ENCODE data around the gene ENO1. TPM values are rescaled to one million over a fixed set of nuclear protein-coding genes. Genes with fewer than 3 reads are reported as not detected.
"Not testable (repeated sequence)": the region's sequence is repeated elsewhere in the genome, so short reads cannot be mapped to it uniquely, and the experiment has no call there.

The ENO1 gene
- 842 TPM for total RNA-seq (ENCODE audit: insufficient read depth, low replicate concordance)

- DNase-seq (ENCODE audit: low spot score) = no peak
These were observed at the start of gene ENO1 for GRCh38 chr1:8878448-8878697. Gene ENO1 (minus strand): TSS chr1:8878686. CDS start chr1:8874908, 3,778 bp downstream.

GRCh38 chr1:8926707-8927694 is 48.5 kb upstream of the ENO1 start:
- no peak for DNase-seq (ENCODE audit: low spot score)

DNA sequence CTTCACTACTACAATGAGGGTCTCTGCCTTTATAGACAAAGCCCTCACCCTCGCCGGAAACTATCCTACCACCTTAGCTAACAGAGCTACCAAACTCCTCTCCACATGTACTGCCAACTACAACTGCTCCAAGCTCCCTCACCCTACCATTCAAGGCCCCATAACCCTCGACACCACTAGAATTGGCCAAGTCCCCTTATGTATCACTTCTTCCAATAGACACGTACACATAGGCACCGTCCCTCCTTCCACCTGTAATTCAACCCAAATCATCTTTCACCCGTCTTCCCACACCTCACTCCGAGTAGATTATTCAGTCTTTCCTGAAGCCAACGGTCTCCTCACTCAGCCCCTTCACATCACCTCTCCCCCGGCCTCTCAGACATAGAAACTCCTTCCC is 47.5 kb upstream of the ENO1 start:
- DNase-seq (ENCODE audit: low spot score) = no peak

DNA sequence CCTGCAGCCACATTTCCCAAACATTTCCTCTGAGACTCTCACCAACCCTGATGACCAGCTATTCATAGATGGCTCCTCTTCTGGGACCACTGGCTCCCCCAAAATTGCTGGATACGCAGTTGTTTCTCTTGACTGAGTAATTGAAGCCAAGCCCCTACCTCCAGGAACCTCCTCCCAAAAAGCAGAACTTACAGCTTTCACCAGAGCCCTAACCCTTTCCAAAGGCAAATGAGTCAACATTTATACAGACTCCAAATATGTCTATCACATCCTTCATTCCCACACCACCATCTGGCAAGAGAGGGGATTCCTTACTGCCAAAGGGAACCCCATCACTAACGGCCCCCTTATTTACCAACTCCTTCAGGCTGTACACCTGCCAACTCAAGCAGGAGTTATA is 46.9 kb upstream of the ENO1 start:
- DNase-seq (ENCODE audit: low spot score) = no peak

DNA sequence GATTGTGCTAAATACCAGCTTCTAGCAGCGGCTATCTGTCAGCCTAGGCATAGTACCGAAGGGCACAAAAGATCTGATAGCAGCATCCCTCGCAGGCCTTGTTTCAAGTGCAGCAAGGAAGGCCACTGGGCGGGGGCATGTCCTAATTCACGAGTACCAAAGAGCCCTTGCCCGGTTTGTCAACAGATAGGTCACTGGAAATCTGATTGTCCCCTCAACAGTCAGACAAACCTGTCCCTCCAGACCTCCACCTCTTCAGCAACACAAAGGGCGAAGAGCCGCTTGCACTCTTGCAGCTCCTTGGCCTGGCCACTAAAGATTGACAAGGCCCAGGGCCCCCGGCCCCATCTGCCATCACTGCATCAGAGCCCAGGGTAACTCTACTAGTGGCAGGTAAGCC is 44.5 kb upstream of the ENO1 start:
- DNase-seq (ENCODE audit: low spot score) = no peak

DNA sequence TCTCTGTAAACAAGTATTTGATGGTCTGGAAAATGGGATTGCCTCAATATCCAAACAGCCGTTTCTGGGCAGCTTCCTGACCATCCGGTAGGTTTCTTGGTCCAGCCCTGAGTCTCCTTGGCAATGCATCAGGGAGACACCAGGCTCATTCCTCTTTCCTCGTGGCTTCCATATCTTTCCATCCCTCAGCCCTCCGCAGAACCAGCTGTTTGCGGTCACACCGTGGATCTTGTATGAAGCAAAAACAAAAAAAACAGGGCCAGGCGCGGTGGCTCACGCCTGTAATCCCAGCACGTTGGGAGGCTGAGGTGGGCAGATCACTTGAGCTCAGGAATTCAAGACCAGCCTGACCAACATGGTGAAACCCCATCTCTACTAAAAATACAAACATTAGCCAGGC is 39.0 kb upstream of the ENO1 start:
- DNase-seq (ENCODE audit: low spot score) = not testable (repeated sequence)

DNA sequence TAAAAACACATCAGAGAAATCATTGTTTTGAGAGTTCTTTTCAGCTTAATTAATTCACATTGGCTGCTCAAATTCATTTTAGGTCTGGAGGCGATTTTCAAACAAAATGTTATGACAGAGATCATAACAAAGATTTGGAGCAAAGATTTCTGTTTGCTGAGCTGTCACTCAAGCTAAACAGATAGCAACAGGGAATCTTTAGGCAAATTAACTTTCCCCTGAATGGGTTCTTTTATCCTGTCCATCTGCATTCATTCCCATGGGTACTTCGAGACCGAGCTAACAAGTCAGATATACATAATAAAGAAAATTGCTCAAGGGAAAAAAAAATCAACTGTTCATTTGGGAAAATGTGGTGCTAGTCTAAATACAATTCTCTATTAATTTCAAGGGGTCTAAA is 37.0 kb upstream of the ENO1 start:
- DNase-seq (ENCODE audit: low spot score) = no peak

DNA sequence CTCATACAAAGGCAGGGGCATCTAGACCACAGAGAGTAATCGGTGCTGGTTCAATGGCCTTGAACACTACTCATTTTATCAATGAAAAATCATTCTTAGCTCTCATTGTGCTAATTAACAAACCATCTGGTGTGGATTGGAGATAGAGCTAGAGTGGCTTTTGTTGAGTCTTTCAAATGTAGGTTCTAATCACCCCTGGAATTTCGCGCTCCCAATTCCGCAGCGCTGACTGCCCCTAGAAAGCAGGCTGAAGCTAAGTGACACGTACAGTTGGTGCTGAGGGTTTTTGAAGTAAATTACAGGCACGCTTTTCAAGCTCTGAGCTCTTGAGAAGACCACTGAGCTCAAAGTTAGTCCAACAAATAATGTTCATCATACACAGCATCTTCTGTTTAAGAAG is 36.0 kb upstream of the ENO1 start:
- no peak for DNase-seq (ENCODE audit: low spot score)

GRCh38 chr1:8913457-8913856 is 35.0 kb upstream of the ENO1 start:
- no peak for DNase-seq (ENCODE audit: low spot score)

- no peak for DNase-seq (ENCODE audit: low spot score)
These were observed 33.2 kb upstream of the ENO1 start for GRCh38 chr1:8911416-8912309.

DNA sequence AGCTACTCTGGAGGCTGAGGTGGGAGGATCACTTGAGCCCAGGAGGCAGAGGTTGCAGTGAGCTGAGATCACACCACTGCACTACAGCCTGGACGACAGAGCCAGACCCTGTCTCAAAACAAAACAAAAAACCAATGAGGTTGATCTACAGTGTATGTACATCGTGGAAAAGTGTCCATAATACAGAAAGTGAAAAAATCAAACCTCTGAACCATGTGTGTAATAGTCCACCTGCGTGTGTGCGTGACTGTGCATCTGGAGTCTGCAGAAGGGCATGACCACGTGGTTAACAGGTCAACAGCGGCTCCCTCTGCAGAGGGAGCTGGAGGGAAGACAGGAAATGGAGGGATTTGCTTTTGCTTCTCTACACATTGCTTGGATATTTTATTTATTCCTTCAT is 32.4 kb upstream of the ENO1 start:
- no peak for DNase-seq (ENCODE audit: low spot score)

DNA sequence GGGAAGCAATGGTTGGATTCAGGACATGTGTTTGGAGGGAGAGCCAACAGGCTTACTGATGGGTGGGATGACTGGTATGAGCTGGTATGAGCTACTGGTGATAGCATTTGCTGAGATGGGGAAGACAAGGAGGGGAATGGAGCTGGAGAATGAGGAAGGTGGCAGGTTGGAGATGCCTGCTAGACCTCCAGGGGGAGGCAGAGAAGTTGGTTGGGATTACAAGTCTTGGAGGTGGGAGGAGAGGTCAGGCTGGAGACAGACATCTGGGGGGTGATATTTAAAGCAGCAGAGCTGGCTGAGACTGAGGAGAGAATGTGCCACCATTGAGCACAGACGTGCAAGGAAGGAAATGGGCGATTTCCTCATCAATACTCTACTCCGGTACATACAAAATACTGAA is 31.8 kb upstream of the ENO1 start:
- no peak for DNase-seq (ENCODE audit: low spot score)

- DNase-seq (ENCODE audit: low spot score) = no peak
These were observed 30.1 kb upstream of the ENO1 start for GRCh38 chr1:8908388-8909151.

GRCh38 chr1:8905582-8906191 is 27.2 kb upstream of the ENO1 start:
- peak; percentile 78 for DNase-seq (ENCODE audit: low spot score)

DNA sequence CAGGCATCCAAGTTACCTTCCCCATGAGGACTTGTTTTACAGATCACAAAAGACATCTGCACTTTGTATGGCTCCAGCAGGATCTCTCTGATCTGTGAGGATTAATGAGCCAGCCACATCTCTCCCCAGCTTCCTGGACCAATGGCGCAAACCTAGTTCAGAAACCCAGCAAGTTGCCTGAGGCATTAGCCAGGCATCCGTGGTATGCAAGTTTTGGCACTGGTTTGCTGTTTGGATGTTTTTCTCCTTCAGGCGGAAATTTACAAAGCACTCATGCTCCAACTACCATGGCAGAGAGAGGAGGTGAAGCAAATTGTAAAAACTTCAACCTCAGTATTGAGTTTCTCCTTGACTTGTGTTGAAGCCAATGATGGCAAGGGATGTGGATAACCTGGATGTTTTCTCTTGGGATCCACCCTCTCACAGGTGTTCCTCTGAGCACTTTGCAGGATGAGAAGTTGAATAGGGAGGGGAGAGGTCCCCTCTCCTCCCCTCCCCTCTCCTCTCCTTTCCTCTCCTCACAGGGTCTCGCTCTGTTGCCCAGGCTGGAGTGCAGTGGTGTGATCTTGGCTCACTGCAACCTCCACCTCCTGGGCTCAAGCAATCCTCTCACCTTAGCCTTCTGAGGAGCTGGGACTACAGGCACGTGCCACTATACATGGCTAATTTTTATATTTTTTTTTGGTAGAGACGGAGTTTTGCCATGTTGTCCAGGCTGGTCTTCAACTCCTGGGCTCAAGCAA is 25.6 kb upstream of the ENO1 start:
- peak; percentile 92 for DNase-seq (ENCODE audit: low spot score)

GRCh38 chr1:8903410-8903809 is 24.9 kb upstream of the ENO1 start:
- no peak for DNase-seq (ENCODE audit: low spot score)

DNA sequence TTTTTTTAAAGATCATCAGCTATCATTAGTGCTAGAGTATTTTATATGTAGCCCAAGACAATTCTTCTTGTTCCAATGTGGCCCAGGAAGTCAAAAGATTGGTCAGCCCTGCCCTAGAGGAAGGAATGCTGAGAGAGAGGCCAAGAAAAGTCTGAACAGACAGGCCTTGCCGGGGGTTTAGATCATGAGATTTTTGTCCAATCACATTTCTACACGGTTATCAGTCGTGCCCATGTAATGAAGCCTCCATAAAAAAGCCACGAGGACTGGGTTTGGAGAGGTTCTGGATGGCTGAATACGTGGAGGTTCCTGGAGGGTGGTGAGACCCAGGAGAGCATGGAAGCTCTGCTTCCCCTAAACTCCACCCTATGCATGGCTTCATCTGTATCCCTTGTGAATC is 24.3 kb upstream of the ENO1 start:
- no peak for DNase-seq (ENCODE audit: low spot score)

- not testable (repeated sequence) for DNase-seq (ENCODE audit: low spot score)
These were observed 22.2 kb upstream of the ENO1 start for GRCh38 chr1:8900684-8901083.

- DNase-seq (ENCODE audit: low spot score) = no peak
These were observed 20.6 kb upstream of the ENO1 start for GRCh38 chr1:8899046-8899445.

DNA sequence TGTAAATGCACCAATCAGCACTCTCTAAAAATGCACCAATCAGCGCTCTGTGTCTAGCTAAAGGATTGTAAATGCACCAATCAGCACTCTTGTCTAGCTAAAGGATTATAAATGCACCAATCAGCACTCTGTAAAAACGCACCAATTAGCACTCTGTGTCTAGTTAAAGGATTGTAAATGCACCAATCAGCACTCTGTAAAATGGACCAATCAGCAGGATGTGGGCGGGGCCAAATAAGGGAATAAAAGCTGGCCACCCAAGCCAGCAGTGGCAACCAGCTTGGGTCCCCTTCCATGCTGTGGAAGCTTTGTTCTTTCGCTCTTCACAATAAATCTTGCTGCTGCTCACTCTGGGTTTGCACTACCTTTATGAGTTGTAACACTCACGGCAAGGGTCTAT is 19.9 kb upstream of the ENO1 start:
- not testable (repeated sequence) for DNase-seq (ENCODE audit: low spot score)

- DNase-seq (ENCODE audit: low spot score) = not testable (repeated sequence)
These were observed 19.0 kb upstream of the ENO1 start for GRCh38 chr1:8897505-8897904.

All from umbilical cord (tissue), 2 donors.